IPS-18a (cell line): ENCODE results near the gene WIPF3.

Experiments
- H3K27ac ChIP-seq: one replicate; pipeline ENCODE4 v1.5.1; 2013; ENCODE audit warnings: low read length
- H3K27me3 ChIP-seq: one replicate; pipeline ENCODE4 v1.6.1; 2013; ENCODE audit warnings: mild to moderate bottlenecking, low read length; ENCODE audit not compliant: control insufficient read depth, insufficient read depth
- H3K36me3 ChIP-seq: one replicate; pipeline ENCODE4 v1.6.1; 2013; ENCODE audit warnings: low read depth, low read length; ENCODE audit not compliant: control insufficient read depth
- H3K4me1 ChIP-seq: one replicate; pipeline ENCODE4 v1.6.1; 2013; ENCODE audit warnings: low read depth, low read length; ENCODE audit not compliant: control insufficient read depth
- H3K4me3 ChIP-seq: one replicate; pipeline ENCODE4 v1.5.1; 2013; ENCODE audit warnings: low read length
- H3K9ac ChIP-seq: one replicate; pipeline ENCODE4 v1.6.1; 2013; ENCODE audit warnings: mild to moderate bottlenecking, low read length, moderate library complexity
- H3K9me3 ChIP-seq: one replicate; pipeline ENCODE4 v1.6.1; 2013; ENCODE audit warnings: low read depth, low read length; ENCODE audit not compliant: control insufficient read depth

WIPF3 gene

GRCh38 chr7:29810813-29811482 is 4.6 kb downstream of the WIPF3 start:
- Histone ChIP-seq H3K9me3 (no peaks in the 10 kb centered on the region), H3K27ac (no peak overlapping the region), H3K9ac (no peak overlapping the region), H3K4me3 (no peak overlapping the region), H3K27me3 (peaks cover 21% of the 10 kb centered on the region), H3K4me1 (no peaks in the 10 kb centered on the region), H3K36me3 (no peaks in the 10 kb centered on the region)

- H3K27me3 ChIP-seq, result peaks cover 20% of the 10 kb centered on the region
- H3K9me3 ChIP-seq, result no peaks in the 10 kb centered on the region
- no peaks in the 10 kb centered on the region for H3K36me3 ChIP-seq
- no peak overlapping the region for H3K9ac ChIP-seq
- no peaks in the 10 kb centered on the region for H3K4me1 ChIP-seq
- no peak overlapping the region for H3K27ac ChIP-seq
- no peak overlapping the region for H3K4me3 ChIP-seq
Observed at GRCh38 chr7:29811586-29811985, 5.3 kb downstream of the WIPF3 start.

- H3K36me3 ChIP-seq, result no peaks in the 10 kb centered on the region
- H3K27ac ChIP-seq, result no peak overlapping the region
- H3K27me3 ChIP-seq, result peaks cover 14% of the 10 kb centered on the region
- H3K9ac ChIP-seq, result no peak overlapping the region
- no peaks in the 10 kb centered on the region for H3K4me1 ChIP-seq
- H3K9me3 ChIP-seq, result no peaks in the 10 kb centered on the region
- no peak overlapping the region for H3K4me3 ChIP-seq
Observed at GRCh38 chr7:29812185-29812876, 6.0 kb downstream of the WIPF3 start.

- no peaks in the 10 kb centered on the region for H3K4me1 ChIP-seq
- no peak overlapping the region for H3K4me3 ChIP-seq
- no peaks in the 10 kb centered on the region for H3K9me3 ChIP-seq
- H3K27me3 ChIP-seq, result no peaks in the 10 kb centered on the region
- no peaks in the 10 kb centered on the region for H3K36me3 ChIP-seq
- H3K9ac ChIP-seq, result no peak overlapping the region
- H3K27ac ChIP-seq, result no peak overlapping the region
Observed at GRCh38 chr7:29815181-29816105, 9.1 kb downstream of the WIPF3 start.

- no peaks in the 10 kb centered on the region for H3K9me3 ChIP-seq
- H3K36me3 ChIP-seq, result no peaks in the 10 kb centered on the region
- H3K27ac ChIP-seq, result no peak overlapping the region
- H3K9ac ChIP-seq, result no peak overlapping the region
- H3K4me1 ChIP-seq, result no peaks in the 10 kb centered on the region
- H3K27me3 ChIP-seq, result no peaks in the 10 kb centered on the region
- no peak overlapping the region for H3K4me3 ChIP-seq
Observed at GRCh38 chr7:29818308-29818707, 12.0 kb downstream of the WIPF3 start.

- Histone ChIP-seq H3K4me3 (no peak overlapping the region), H3K9me3 (no peaks in the 10 kb centered on the region), H3K36me3 (no peaks in the 10 kb centered on the region), H3K27ac (no peak overlapping the region), H3K9ac (no peak overlapping the region), H3K27me3 (no peaks in the 10 kb centered on the region), H3K4me1 (peaks cover 10% of the 10 kb centered on the region)
Observed at GRCh38 chr7:29825775-29826529, 19.6 kb downstream of the WIPF3 start.

GRCh38 chr7:29826530-29826822 is 20.2 kb downstream of the WIPF3 start:
- H3K27me3 ChIP-seq, result no peaks in the 10 kb centered on the region
- H3K4me1 ChIP-seq, result peaks cover 10% of the 10 kb centered on the region
- H3K9me3 ChIP-seq, result no peaks in the 10 kb centered on the region
- no peaks in the 10 kb centered on the region for H3K36me3 ChIP-seq
- H3K27ac ChIP-seq, result no peak overlapping the region
- H3K9ac ChIP-seq, result no peak overlapping the region
- no peak overlapping the region for H3K4me3 ChIP-seq

- peaks cover 10% of the 10 kb centered on the region for H3K4me1 ChIP-seq
- no peak overlapping the region for H3K27ac ChIP-seq
- no peaks in the 10 kb centered on the region for H3K9me3 ChIP-seq
- H3K9ac ChIP-seq, result no peak overlapping the region
- no peaks in the 10 kb centered on the region for H3K36me3 ChIP-seq
- H3K27me3 ChIP-seq, result no peaks in the 10 kb centered on the region
- H3K4me3 ChIP-seq, result no peak overlapping the region
Observed at GRCh38 chr7:29826904-29827303, 20.6 kb downstream of the WIPF3 start.

- no peaks in the 10 kb centered on the region for H3K9me3 ChIP-seq
- H3K27ac ChIP-seq, result no peak overlapping the region
- no peaks in the 10 kb centered on the region for H3K27me3 ChIP-seq
- no peaks in the 10 kb centered on the region for H3K4me1 ChIP-seq
- no peaks in the 10 kb centered on the region for H3K36me3 ChIP-seq
- H3K4me3 ChIP-seq, result no peak overlapping the region
- H3K9ac ChIP-seq, result no peak overlapping the region
Observed at GRCh38 chr7:29831705-29832104, 25.4 kb downstream of the WIPF3 start.

- Histone ChIP-seq H3K27me3 (no peaks in the 10 kb centered on the region), H3K9ac (no peak overlapping the region), H3K36me3 (no peaks in the 10 kb centered on the region), H3K4me3 (no peak overlapping the region), H3K27ac (no peak overlapping the region), H3K4me1 (no peaks in the 10 kb centered on the region), H3K9me3 (no peaks in the 10 kb centered on the region)
Observed at GRCh38 chr7:29833929-29834328, 27.6 kb downstream of the WIPF3 start.

GRCh38 chr7:29835718-29836117 is 29.4 kb downstream of the WIPF3 start:
- no peak overlapping the region for H3K27ac ChIP-seq
- H3K4me1 ChIP-seq, result no peaks in the 10 kb centered on the region
- H3K27me3 ChIP-seq, result no peaks in the 10 kb centered on the region
- no peak overlapping the region for H3K4me3 ChIP-seq
- H3K9me3 ChIP-seq, result no peaks in the 10 kb centered on the region
- no peaks in the 10 kb centered on the region for H3K36me3 ChIP-seq
- H3K9ac ChIP-seq, result no peak overlapping the region
